Activated CD8-positive, alpha-beta memory T cell treated with anti-CD3 and anti-CD28 coated beads, Interleukin-2, amount 10 ng/mL, durations not matched to agents 7 days and 5 days (primary cell): ENCODE results near the gene CNTN2. TPM values are rescaled to one million over a fixed set of nuclear protein-coding genes. Genes with fewer than 3 reads are reported as not detected.

Experiments
- total RNA-seq, 2 experiments: library from RNA; stranded (reverse); gene quantifications; one replicate each; pipeline ENCODE4 v1.2.3, GENCODE V29; 2021

Gene CNTN2
- total RNA-seq, 2 experiments from 2014 or later, result not detected

Other genes starting within 250 kb of the CNTN2 start
- gene NFASC, start 172.3 kb upstream of the CNTN2 start, total RNA-seq, result under 1 TPM; 0.14 to 0.23 TPM
- gene TMEM81, start 41.2 kb downstream of the CNTN2 start, total RNA-seq, result 1 to 10 TPM; 2.3 to 3.0 TPM
- 10 to 100 TPM; 22.8 to 23.0 TPM for gene RBBP5, start 78.8 kb downstream of the CNTN2 start, total RNA-seq
- gene DSTYK, start 168.5 kb downstream of the CNTN2 start, total RNA-seq, result 10 to 100 TPM in 1 of 2 experiments, 1 to 10 TPM in 1; 8.7 to 11.6 TPM
- gene TMCC2, start 184.7 kb downstream of the CNTN2 start, total RNA-seq, result 1 to 10 TPM; 2.6 to 5.3 TPM